OCI-LY7 (cell line): ENCODE data around the gene DMD. TPM values are rescaled to one million over a fixed set of nuclear protein-coding genes. Genes with fewer than 3 reads are reported as not detected.

Experiments
- BruUV-seq: library from RNA; stranded (reverse); fragments of 400-500 nt; replicated peaks from 2 replicates; lab custom pipeline; 2021; lab: Mats Ljungman, UMichigan
- CTCF ChIA-PET: fragments of 300-600 bp; sonication (Branson Sonifier 250); formaldehyde crosslinking; loops from one replicate; lab custom pipeline; 2022; ENCODE audit warnings: antibody characterized with exemption; ENCODE audit not compliant: unreplicated experiment; lab: Charles Lee
- POLR2A ChIA-PET: fragments of 300-600 bp; sonication (Branson Sonifier 250); formaldehyde crosslinking; loops from one replicate; lab custom pipeline; 2022; ENCODE audit warnings: antibody characterized with exemption; lab: Charles Lee
- DNase-seq: peaks from one replicate; pipeline ENCODE4 v3.0.0-alpha.2; 2015; ENCODE audit warnings: low spot score
- H2AFZ ChIP-seq: fragments of 200-600 bp; sonication (generic), shearing (Covaris generic); 2 replicates; pipeline ENCODE4 v1.6.1; 2014; ENCODE audit warnings: mild to moderate bottlenecking, antibody characterized with exemption, low read length, moderate library complexity
- H3K27ac ChIP-seq: fragments of 200-600 bp; sonication (generic); 2 replicates; pipeline ENCODE4 v1.5.1; 2014; ENCODE audit warnings: mixed run types, low read depth, mild to moderate bottlenecking, moderate library complexity, low read length, inconsistent platforms; ENCODE audit not compliant: poor library complexity, severe bottlenecking
- H3K36me3 ChIP-seq: fragments of 200-600 bp; sonication (generic); 2 replicates; pipeline ENCODE4 v1.6.1; 2014; ENCODE audit warnings: mild to moderate bottlenecking, antibody characterized with exemption, low read length, moderate library complexity, mixed read lengths; ENCODE audit not compliant: insufficient read depth
- H3K4me1 ChIP-seq: fragments of 200-600 bp; sonication (generic); 2 replicates; pipeline ENCODE4 v1.5.1; 2014; ENCODE audit warnings: mild to moderate bottlenecking, low read length; ENCODE audit not compliant: insufficient read depth, poor library complexity, severe bottlenecking
- H3K4me2 ChIP-seq: fragments of 200-600 bp; sonication (generic); 2 replicates; pipeline ENCODE4 v1.6.1; 2014; ENCODE audit warnings: mild to moderate bottlenecking, low read length
- H3K4me3 ChIP-seq: fragments of 200-600 bp; sonication (generic); 2 replicates; pipeline ENCODE4 v1.5.1; 2014; ENCODE audit warnings: mild to moderate bottlenecking, low read depth, low read length; ENCODE audit not compliant: poor library complexity, severe bottlenecking
- H3K79me2 ChIP-seq: fragments of 200-600 bp; sonication (generic); 2 replicates; pipeline ENCODE4 v1.6.1; 2016; ENCODE audit warnings: low read depth, mild to moderate bottlenecking, low read length, moderate library complexity, mixed read lengths; ENCODE audit not compliant: insufficient read depth
- H3K9me2 ChIP-seq: fragments of 200-600 bp; sonication (generic); 2 replicates; pipeline ENCODE4 v1.6.1; 2016; ENCODE audit warnings: mild to moderate bottlenecking, low read length, mixed read lengths; ENCODE audit not compliant: insufficient read depth
- H3K9me3 ChIP-seq: fragments of 200-600 bp; sonication (generic); 2 replicates; pipeline ENCODE4 v1.6.1; 2014; ENCODE audit warnings: mild to moderate bottlenecking, mixed run types, low read length, mixed read lengths
- H4K20me1 ChIP-seq: fragments of 200-600 bp; sonication (generic); 2 replicates; pipeline ENCODE4 v1.6.1; 2014; ENCODE audit warnings: mild to moderate bottlenecking, antibody characterized with exemption, low read length, moderate library complexity, mixed read lengths; ENCODE audit not compliant: insufficient read depth
- CTCF ChIP-seq: fragments of 200-600 bp; sonication (generic); conservative IDR thresholded peaks from 2 replicates; pipeline ENCODE4 v1.5.1; 2014; ENCODE audit warnings: mild to moderate bottlenecking, antibody characterized with exemption, low read length, moderate library complexity, mixed read lengths
- EZH2phosphoT487 ChIP-seq: fragments of 200-600 bp; sonication (generic); IDR thresholded peaks from 2 replicates; pipeline ENCODE4 v1.6.1; 2018; ENCODE audit warnings: low read depth, borderline replicate concordance, mild to moderate bottlenecking, mixed run types, antibody characterized with exemption, low read length, moderate library complexity, mixed read lengths
- intact Hi-C: fragments of 100-400 bp; cut with micrococcal nuclease; formaldehyde crosslinking; loops from one replicate; pipeline ENCODE4 v1.10.0; 2022; ENCODE audit not compliant: unreplicated experiment
- total RNA-seq, 2 experiments: library from RNA; depleted of rRNA in 1 of 2; stranded (reverse); fragments of >200 nt in 1 of 2; shearing (Covaris generic) in 1 of 2; gene quantifications; 2 replicates each; pipeline ENCODE4 v1.2.3, GENCODE V29; 2014 to 2022

DMD gene
- total RNA-seq, 2 experiments from 2014 or later = 20.5 to 61.4 TPM

DNA sequence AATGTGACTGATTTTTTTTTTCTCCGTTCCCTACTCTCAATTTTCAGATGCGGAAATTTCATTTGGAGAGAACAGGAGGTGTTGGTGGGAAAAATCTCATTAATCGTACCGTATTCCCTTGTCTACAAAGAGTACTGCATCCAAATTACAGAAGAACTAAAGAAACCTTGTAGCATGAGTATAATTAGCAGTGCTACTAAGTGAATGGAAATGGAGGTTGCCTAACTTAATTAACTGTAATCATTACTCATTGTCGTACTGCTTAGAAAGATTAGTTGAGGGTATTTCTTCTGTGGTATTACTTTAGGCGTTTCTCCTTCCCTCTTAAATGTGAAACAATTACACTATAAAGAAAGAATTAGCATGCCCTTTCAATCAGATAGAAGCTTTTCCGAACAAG lies 81.7 kb downstream of the DMD start:
- Histone ChIP-seq H3K9me3 (peaks cover 18% of the 10 kb centered on the region; the same call in 1 of the 2 replicates), H3K27ac (peak overlapping the region; percentile 98), H4K20me1 (no peaks in the 10 kb centered on the region), H3K9me2 (no peaks in the 10 kb centered on the region), H3K36me3 (peaks cover 25% of the 10 kb centered on the region), H3K4me1 (peaks cover 43% of the 10 kb centered on the region), H3K4me2 (peak overlapping the region; percentile 70; the same call in 1 of the 2 replicates), H3K4me3 (no peak overlapping the region), H3K79me2 (no peaks in the 10 kb centered on the region), H2AFZ (no peak overlapping the region)
- no TSS peak for BruUV-seq
- DNase-seq = no peak
- TF ChIP-seq EZH2phosphoT487 (no peak), CTCF (no peak)
- ChIA-PET POLR2A (interaction anchor here (0.6 to 1.3 kb wide), 3 partner anchors 40 to 646 kb away, joined by 3 read pairs; no protein-coding TSS in a partner anchor), CTCF (no interaction called here)
- intact Hi-C loops = loop anchor here (2.0 to 10.0 kb wide), 2 partner anchors 41 to 125 kb away; no protein-coding TSS in a partner anchor

GRCh38 chrX:33128048-33128805 lies 83.1 kb downstream of the DMD start:
- Histone ChIP-seq H3K4me3 (peak overlapping the region; percentile 65), H3K4me2 (peak overlapping the region; percentile 70), H3K36me3 (peaks cover 25% of the 10 kb centered on the region), H3K4me1 (peaks cover 43% of the 10 kb centered on the region), H3K9me3 (peaks cover 18% of the 10 kb centered on the region; the same call in 1 of the 2 replicates), H3K79me2 (no peaks in the 10 kb centered on the region), H2AFZ (peak overlapping the region; percentile 52), H4K20me1 (no peaks in the 10 kb centered on the region), H3K27ac (peak overlapping the region; percentile 98), H3K9me2 (no peaks in the 10 kb centered on the region)
- intact Hi-C loops = loop anchor here (2.0 to 10.0 kb wide), 2 partner anchors 43 to 127 kb away; no protein-coding TSS in a partner anchor
- DNase-seq = peak; percentile 83
- no peak for TF ChIP-seq CTCF
- TF ChIP-seq EZH2phosphoT487 = no peak
- ChIA-PET POLR2A (interaction anchor here (1.4 kb wide), 1 partner anchor 14 kb away, joined by 3 read pairs; no protein-coding TSS in a partner anchor), CTCF (no interaction called here)
- no TSS peak for BruUV-seq
